Rectal smooth muscle tissue (tissue), 1 donor: ENCODE results near the gene TST.

ENCODE experiments used
- H3K27ac ChIP-seq: one replicate; pipeline ENCODE4 v1.7.0; 2013; ENCODE audit warnings: low read depth, low read length, inconsistent platforms
- H3K27me3 ChIP-seq: one replicate; pipeline ENCODE4 v1.7.0; 2013; ENCODE audit warnings: low read length; ENCODE audit not compliant: control insufficient read depth, insufficient read depth
- H3K36me3 ChIP-seq: one replicate; pipeline ENCODE4 v1.7.0; 2013; ENCODE audit warnings: low read length; ENCODE audit not compliant: control insufficient read depth, insufficient read depth
- H3K4me1 ChIP-seq: one replicate; pipeline ENCODE4 v1.7.0; 2013; ENCODE audit warnings: low read length; ENCODE audit not compliant: control insufficient read depth, insufficient read depth
- H3K4me3 ChIP-seq: one replicate; pipeline ENCODE4 v1.7.0; 2013; ENCODE audit warnings: low read length
- H3K9ac ChIP-seq: one replicate; pipeline ENCODE4 v1.7.0; 2013; ENCODE audit warnings: low read length

TST gene

GRCh38 chr22:36977947-36978660 is 41.1 kb downstream of the TST start:
- no peak overlapping the region for H3K9ac ChIP-seq
- no peaks in the 10 kb centered on the region for H3K36me3 ChIP-seq
- H3K27ac ChIP-seq: no peak overlapping the region
- no peaks in the 10 kb centered on the region for H3K4me1 ChIP-seq
- peak overlapping the region; percentile 62 for H3K4me3 ChIP-seq
- no peaks in the 10 kb centered on the region for H3K27me3 ChIP-seq

DNA sequence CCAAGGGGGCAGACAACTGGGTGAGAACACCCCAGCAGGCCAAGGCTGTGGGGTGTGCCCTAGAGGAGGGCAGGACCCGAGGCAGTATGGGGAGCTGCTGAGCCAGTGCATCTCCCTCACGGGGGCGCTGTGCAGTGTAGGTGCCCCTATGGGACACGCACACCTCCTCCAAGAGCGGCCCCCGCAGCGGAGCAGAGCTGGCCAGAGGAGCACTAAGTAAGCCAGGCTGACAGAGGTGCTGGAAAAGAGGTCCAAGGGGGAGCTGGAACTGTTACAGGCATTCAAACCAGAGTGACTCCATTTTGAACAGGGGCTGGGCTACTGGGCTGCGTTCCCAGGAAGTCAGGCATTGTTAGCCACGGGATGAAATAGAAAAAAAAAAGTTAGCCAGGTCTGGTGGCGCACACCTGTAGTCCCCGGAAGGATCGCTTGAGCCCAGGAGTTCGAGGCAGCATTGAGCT is 41.8 kb downstream of the TST start:
- Histone ChIP-seq H3K27ac (no peak overlapping the region), H3K9ac (no peak overlapping the region), H3K4me1 (no peaks in the 10 kb centered on the region)

DNA sequence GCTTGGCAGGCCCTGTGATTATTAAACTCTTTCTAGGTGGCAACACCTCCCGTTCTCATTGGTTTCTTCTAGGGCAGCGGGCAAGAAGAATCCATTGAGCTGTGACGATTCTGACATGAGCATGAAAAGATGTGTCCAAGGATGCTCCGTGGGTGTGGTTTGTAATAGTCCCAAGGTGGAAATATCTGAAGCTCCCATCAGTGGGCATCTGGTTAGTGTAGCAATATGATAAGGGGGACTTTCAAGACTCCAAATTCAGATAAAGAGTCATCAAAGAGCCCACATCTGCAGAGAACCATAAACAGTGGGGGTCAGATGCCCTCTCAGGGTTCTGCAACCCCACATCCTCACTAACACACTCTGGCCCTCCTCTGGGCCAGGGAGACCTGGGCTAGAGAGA is 42.6 kb downstream of the TST start:
- Histone ChIP-seq H3K9ac (no peak overlapping the region), H3K36me3 (no peaks in the 10 kb centered on the region), H3K27ac (no peak overlapping the region)

More for the DNA sequence above, 41.8 kb downstream of the TST start:
- Histone ChIP-seq H3K36me3 (no peaks in the 10 kb centered on the region), H3K27me3 (no peaks in the 10 kb centered on the region), H3K4me3 (peak overlapping the region; percentile 62)

GRCh38 chr22:36971341-36972125 is 47.7 kb downstream of the TST start:
- H3K27me3 ChIP-seq: no peaks in the 10 kb centered on the region
- no peak overlapping the region for H3K4me3 ChIP-seq
- H3K27ac ChIP-seq: peak overlapping the region; percentile 84
- no peaks in the 10 kb centered on the region for H3K36me3 ChIP-seq
- no peak overlapping the region for H3K9ac ChIP-seq
- H3K4me1 ChIP-seq: peaks cover 18% of the 10 kb centered on the region

More for the DNA sequence above, 42.6 kb downstream of the TST start:
- Histone ChIP-seq H3K27me3 (no peaks in the 10 kb centered on the region), H3K4me3 (no peak overlapping the region), H3K4me1 (peaks cover 5% of the 10 kb centered on the region)

DNA sequence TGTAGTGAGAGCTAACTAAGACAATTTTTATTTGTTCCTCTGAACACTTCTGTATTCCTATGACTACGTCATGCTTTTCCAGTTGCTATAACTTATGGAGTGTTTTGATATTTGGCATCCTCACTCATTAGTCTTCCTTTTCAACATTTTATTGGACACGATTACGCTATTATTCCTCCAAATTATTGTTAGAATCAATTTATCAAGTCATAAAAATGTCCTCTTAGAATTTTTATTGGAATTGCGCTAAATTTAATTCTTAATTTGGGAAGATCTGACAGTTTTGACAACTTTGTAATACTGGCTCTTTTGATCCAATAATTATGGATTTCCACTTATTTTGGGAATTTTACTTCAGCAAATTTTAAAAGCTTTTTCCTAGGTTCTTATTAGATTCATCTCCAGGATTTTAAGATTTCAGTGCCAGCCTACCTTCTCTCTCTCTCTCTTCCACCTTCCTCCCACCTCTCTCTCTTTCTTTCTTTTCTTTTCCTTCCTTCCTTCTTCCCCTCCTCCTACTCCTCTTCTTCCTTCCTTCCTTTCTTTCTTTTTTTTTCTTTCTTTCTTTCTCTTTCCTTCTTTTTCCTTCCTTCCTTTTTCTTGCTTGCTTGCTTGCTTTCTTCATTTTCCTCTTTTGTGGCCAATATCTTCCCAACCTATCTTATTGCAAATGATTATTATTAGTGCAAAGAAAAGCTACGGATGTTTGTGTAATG is 50.8 kb downstream of the TST start:
- Histone ChIP-seq H3K36me3 (no peaks in the 10 kb centered on the region), H3K4me1 (peaks cover 18% of the 10 kb centered on the region), H3K4me3 (no peak overlapping the region), H3K27ac (no peak overlapping the region), H3K9ac (no peak overlapping the region), H3K27me3 (no peaks in the 10 kb centered on the region)

DNA sequence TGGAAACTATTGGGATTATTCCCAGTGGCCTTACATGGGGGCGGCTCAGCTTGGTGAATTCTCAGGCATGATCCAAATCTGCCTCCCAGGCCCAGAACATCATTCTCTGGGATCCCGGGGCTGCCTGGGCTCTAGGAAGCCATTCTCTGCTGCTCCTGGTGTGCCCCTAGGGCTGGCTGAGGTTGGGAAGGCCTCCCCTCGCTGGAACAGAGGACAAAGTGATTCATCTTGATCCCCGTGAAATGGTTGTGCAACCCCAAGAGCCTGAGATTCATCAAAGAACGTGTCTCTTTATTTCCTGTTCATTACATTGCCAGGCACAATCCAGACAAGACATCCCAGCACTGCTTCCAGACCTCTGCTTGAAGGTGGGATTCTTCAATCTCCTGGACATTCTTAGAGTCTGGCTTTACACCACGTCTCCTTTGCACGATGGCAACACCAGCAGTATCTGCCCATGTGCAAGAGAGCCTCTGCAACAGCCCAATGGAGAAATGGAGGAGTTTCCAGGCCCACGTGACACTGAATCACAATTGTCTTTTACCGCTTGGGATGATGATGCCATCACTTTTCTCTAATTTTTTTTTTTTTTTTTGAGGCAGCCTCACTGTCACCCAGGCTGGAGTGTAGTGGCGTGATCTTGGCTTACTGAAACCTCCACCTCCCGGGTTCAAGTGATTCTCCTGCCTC is 52.3 kb downstream of the TST start:
- H3K4me3 ChIP-seq: no peak overlapping the region
- no peaks in the 10 kb centered on the region for H3K27me3 ChIP-seq
- no peak overlapping the region for H3K27ac ChIP-seq
- peaks cover 16% of the 10 kb centered on the region for H3K4me1 ChIP-seq
- H3K36me3 ChIP-seq: no peaks in the 10 kb centered on the region
- H3K9ac ChIP-seq: no peak overlapping the region

GRCh38 chr22:36965696-36966095 is 53.6 kb downstream of the TST start:
- H3K27ac ChIP-seq: no peak overlapping the region
- no peaks in the 10 kb centered on the region for H3K27me3 ChIP-seq
- H3K4me1 ChIP-seq: peaks cover 3% of the 10 kb centered on the region
- no peak overlapping the region for H3K4me3 ChIP-seq
- H3K9ac ChIP-seq: no peak overlapping the region
- H3K36me3 ChIP-seq: no peaks in the 10 kb centered on the region

DNA sequence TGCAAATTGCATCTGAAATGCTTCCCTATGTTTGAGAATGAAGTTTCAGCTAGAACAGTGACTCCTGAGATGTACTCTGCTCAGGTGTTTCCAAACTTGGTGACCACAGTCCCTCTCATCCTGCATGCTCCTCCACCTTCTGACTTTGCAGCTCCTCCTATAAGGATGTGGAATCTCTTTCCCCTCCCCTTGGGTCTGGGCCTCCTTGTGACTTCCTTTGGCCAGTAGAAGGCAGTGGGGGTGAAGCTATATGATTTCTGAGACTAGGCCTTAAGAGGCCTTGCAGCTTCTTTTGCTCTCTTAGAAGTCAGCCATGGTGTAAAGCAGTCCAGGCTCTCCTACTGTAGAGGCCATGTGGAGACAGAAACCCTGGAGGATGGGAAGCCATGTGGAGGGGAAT is 55.1 kb downstream of the TST start:
- Histone ChIP-seq H3K36me3 (no peaks in the 10 kb centered on the region), H3K9ac (no peak overlapping the region), H3K27ac (no peak overlapping the region), H3K4me1 (no peaks in the 10 kb centered on the region), H3K27me3 (no peaks in the 10 kb centered on the region), H3K4me3 (no peak overlapping the region)

DNA sequence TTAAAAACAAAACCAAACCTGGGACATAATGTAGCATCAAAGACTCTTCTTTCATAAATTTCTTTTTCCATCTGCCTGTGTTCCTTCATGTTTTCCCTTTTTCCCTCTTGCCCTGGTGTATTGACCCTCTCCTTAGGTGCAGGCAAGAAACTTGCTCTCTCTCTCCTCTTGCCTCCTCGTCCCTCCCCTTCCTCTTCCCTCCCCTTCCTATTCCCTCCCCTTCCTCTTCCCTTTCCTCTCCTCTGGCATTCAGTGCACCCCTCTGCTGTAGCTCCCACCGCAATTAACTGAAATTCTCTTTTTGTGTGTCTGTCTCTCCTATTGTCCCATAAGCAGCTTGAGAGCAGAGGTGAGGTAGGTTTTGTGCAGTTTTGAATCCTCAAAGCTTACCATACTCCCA is 55.9 kb downstream of the TST start:
- Histone ChIP-seq H3K4me1 (no peaks in the 10 kb centered on the region), H3K27me3 (no peaks in the 10 kb centered on the region), H3K36me3 (no peaks in the 10 kb centered on the region), H3K4me3 (no peak overlapping the region), H3K27ac (no peak overlapping the region), H3K9ac (no peak overlapping the region)

DNA sequence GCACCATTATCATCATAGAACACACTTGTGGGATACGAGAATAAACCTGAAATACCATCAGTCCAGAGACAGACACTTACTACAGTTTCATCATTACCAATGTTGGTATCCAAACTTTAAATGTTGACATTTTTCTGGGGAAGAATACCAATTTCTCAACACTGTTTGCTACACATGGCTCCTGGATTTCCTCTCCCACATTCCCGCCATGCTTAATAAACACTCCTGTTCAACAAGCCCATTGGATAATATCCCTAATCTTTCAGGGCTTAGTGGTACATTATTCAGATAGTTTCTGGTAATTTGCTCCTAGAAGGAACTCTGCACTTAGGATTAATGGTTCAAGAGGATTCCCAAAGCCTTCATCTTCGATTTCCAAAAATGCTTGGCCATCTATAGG is 57.6 kb downstream of the TST start:
- Histone ChIP-seq H3K9ac (no peak overlapping the region), H3K4me3 (no peak overlapping the region), H3K27ac (no peak overlapping the region), H3K36me3 (no peaks in the 10 kb centered on the region), H3K27me3 (no peaks in the 10 kb centered on the region), H3K4me1 (no peaks in the 10 kb centered on the region)
